ENCODE measurements around the gene TRIO. TPM values are rescaled to one million over a fixed set of nuclear protein-coding genes. Genes with fewer than 3 reads are reported as not detected.

The TRIO gene
- total RNA-seq, 1 experiment from 2014 or later, result 150 TPM

- in situ Hi-C loops (cut with HindIII; ENCODE audit: low pct_unique_long_range_greater_than_20kb, low sequenced_read_pairs), result no loop called here
- no peak for DNase-seq (ENCODE audit: low read depth, low spot score)
These were observed 4.3 kb upstream of the TRIO start for GRCh38 chr5:14138608-14139540.

GRCh38 chr5:14141764-14142163, 1.4 kb upstream of the TRIO start:
- in situ Hi-C loops (cut with HindIII; ENCODE audit: low pct_unique_long_range_greater_than_20kb, low sequenced_read_pairs), result no loop called here
- DNase-seq (ENCODE audit: low read depth, low spot score), result no peak

DNA sequence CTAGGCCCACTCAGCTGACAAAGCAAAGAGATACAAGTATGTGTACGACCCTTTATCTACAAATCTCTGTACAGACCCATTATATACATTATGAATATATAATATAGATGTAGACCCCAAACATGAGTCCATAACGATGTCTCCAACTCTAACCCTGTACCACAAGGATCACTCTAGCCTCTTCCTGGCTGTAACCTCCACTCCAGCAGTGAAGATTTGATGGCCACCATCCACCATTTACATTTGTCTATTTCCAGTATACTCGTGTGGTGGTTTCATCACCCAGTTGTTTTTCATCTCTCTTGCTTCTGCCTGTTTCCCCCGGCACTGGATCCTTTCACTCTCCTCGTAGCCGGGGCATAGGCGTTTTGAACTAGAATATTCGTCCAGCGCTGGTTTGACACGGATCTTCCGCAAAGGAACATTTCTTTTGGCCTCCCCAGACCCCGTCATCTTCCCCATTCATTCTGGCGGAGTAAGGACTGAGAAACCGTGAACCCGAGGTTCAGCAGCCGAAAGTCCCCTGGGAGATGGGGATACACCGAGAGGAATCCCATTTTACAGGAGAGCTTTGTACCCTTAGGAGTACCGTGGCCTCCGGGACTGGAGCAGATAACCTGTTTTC, 828 bp upstream of the TRIO start:
- no peak for DNase-seq (ENCODE audit: low read depth, low spot score)
- in situ Hi-C loops (cut with HindIII; ENCODE audit: low pct_unique_long_range_greater_than_20kb, low sequenced_read_pairs), result no loop called here

- no peak for DNase-seq (ENCODE audit: low read depth, low spot score)
- in situ Hi-C loops (cut with HindIII; ENCODE audit: low pct_unique_long_range_greater_than_20kb, low sequenced_read_pairs), result no loop called here
These were observed 351 bp downstream of the TRIO start for GRCh38 chr5:14143546-14143840.

DNA sequence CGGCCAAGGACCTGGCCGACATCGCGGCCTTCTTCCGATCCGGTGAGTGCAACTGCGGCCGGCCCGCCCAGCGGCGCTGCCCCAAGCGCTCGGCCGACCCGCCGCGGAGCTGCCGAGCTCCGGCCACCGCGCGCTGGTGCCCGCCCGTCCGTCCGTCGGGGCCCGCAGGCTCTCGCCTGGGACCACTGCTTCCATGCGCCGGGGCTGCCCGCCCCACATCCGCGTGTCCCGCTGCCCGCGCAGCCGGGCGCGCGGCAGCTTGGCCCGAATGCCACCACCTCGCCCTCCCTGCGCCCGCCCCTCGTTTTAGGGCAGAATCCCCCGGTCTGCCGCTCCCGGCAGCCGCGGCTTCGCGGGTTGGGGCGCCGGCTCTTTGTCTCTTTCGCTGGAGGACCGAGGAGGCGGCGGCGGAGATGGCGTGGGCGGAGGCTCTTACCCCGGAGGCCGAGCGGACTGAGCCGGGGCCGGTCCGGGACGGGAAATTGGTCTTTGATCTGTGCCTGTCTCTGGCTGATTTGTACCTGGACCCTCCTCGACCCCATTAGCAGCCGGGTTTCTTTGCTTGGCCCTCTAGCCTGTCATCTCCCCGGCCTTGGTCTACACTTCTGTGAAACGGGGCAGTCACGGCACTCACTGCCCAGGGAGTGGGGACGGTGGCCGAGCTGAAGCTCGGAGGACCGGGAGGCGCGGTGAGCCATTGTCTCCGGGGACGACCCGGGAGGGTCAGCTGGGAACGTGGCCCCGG, 871 bp downstream of the TRIO start:
- in situ Hi-C loops (cut with HindIII; ENCODE audit: low pct_unique_long_range_greater_than_20kb, low sequenced_read_pairs), result no loop called here
- DNase-seq (ENCODE audit: low read depth, low spot score), result no peak

GRCh38 chr5:14144586-14145434, 1.7 kb downstream of the TRIO start:
- in situ Hi-C loops (cut with HindIII; ENCODE audit: low pct_unique_long_range_greater_than_20kb, low sequenced_read_pairs), result no loop called here
- DNase-seq (ENCODE audit: low read depth, low spot score), result peak; percentile 65

DNA sequence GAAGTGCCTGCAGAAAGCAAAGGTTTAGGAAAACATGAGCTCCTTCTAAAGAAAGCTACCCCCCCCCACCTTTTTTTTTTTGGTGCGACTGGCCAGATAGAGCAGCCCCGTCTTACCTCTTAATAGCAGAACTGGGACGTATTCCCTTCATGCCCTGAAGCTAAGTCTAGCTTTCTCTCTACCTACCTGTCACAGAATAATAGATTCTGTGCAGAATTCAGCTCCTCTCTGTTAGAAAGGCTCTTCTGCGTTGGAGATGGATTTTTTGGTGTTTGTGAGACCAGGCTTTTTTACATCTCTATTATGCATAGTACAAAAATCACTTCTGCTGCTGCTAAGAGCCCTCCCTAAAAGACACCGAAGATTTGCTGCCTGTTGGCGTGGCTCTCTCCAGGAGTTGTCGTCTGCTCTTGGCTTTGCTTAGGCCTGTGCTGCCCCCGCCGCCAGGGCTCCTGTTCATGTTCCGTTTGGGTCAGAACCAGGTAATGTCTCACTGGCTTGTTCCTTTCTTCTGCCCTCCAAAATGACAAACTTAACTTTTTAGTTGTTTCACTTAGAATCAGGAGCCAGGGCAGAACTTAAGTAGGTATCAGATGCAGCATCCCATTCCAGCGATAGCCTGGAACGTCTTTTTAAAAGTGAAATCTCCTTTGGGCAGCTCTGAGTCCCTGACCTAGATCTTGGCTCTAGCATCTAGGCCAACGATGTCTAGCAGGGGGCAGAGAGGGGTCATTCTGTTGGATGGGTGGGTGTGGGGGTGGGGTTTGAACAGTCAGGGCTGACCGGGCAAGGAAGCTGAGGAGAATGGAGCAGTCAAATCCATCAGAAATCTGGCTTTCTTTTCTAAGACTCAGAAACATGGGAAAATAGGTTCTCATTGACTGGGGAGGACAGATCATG, 2.5 kb downstream of the TRIO start:
- DNase-seq (ENCODE audit: low read depth, low spot score), result no peak

DNA sequence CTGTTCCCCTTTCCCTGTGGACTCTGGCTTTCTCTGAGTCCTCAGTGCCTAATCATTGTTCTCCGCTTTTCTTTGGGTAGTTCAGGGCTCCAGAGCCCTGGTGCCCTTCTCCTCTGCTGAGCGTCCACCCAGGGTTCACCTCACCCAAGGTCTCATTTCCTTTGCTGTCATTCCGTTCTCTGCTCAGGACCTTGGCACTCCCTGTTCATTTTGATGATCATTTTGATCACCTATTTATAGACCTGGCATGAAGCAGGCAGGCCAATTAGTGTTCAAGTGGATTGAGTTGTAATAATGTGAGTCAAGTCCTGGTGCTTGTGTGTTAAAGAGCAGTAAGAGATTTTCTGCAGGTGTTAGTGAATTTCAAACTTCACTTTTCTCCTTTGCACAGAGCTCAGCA, 3.6 kb downstream of the TRIO start:
- in situ Hi-C loops (cut with HindIII; ENCODE audit: low pct_unique_long_range_greater_than_20kb, low sequenced_read_pairs), result no loop called here
- DNase-seq (ENCODE audit: low read depth, low spot score), result no peak

More for the DNA sequence above, 2.5 kb downstream of the TRIO start:
- in situ Hi-C loops (cut with HindIII; ENCODE audit: low pct_unique_long_range_greater_than_20kb, low sequenced_read_pairs), result no loop called here

GRCh38 chr5:14147210-14147609, 4.1 kb downstream of the TRIO start:
- in situ Hi-C loops (cut with HindIII; ENCODE audit: low pct_unique_long_range_greater_than_20kb, low sequenced_read_pairs), result no loop called here
- no peak for DNase-seq (ENCODE audit: low read depth, low spot score)

GRCh38 chr5:14148483-14148882, 5.3 kb downstream of the TRIO start:
- DNase-seq (ENCODE audit: low read depth, low spot score), result no peak
- in situ Hi-C loops (cut with HindIII; ENCODE audit: low pct_unique_long_range_greater_than_20kb, low sequenced_read_pairs), result no loop called here

DNA sequence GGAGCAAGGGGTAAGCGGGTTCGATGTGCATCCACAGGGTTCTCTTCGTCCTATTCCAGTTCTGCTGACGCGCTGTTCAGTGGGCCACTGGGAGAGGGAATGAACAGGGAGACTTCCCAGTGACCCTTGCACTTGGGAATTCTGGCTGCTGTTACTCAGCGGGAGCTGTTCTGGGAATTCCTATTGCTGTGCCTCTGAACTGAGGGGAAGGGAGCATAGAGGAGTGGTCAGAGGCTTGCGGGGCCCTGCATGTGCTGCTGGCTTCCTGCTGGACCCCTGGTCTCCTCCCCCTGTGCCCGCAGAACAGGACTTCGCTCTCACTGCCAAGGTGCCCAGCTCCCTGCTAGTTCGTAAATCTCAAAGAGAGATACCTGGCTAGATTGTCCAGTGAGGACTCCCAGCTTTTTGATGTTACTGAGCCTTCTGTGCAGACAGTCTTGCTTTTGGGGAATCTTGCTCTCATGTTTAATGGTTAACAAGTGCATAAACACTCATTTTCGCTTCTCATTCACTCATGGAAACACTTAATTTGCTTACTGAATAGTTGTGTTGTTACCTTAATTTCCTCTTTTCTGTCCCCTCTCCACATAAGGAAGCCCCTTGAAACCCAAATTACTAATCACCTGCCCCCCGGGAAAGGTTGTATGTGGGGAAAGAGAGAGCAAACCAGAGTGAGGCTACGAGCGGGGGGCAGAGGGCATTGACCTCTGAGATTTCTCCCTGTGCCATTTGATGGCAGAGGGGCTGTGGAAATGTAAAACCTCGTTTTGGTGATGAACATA, 5.9 kb downstream of the TRIO start:
- DNase-seq (ENCODE audit: low read depth, low spot score), result no peak
- in situ Hi-C loops (cut with HindIII; ENCODE audit: low pct_unique_long_range_greater_than_20kb, low sequenced_read_pairs), result no loop called here

DNA sequence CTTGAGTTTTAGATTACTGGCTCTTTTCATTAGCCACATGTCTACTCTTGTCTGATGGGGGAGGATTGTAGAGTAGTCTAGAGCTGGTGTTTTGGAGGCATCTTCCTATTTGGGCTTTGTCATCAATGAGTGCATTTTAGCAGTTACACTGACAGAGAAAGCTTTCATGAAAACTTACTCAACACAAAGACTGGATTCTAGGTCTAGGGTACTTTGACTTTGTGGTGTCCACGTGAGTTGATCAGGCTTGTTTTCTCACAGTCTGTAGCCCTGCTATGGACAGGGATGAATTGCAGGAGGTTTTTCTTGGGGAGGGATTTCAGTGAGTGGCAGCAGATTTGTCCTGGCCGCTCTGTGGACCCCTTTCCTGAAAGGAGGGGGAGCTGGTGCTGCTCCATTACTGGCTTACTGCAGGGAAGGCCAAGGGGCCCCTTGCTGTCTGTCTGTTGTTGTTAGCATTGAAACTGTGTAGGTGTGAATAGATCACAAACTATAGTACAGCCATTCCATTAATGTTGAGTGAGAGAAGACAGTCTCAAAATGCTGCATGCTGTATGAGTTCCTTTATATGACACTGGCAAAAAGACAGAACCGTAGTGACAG, 6.6 kb downstream of the TRIO start:
- DNase-seq (ENCODE audit: low read depth, low spot score), result peak; percentile 94
- in situ Hi-C loops (cut with HindIII; ENCODE audit: low pct_unique_long_range_greater_than_20kb, low sequenced_read_pairs), result no loop called here

- DNase-seq (ENCODE audit: low read depth, low spot score), result no peak
- in situ Hi-C loops (cut with HindIII; ENCODE audit: low pct_unique_long_range_greater_than_20kb, low sequenced_read_pairs), result no loop called here
These were observed 8.3 kb downstream of the TRIO start for GRCh38 chr5:14151416-14151815.

DNA sequence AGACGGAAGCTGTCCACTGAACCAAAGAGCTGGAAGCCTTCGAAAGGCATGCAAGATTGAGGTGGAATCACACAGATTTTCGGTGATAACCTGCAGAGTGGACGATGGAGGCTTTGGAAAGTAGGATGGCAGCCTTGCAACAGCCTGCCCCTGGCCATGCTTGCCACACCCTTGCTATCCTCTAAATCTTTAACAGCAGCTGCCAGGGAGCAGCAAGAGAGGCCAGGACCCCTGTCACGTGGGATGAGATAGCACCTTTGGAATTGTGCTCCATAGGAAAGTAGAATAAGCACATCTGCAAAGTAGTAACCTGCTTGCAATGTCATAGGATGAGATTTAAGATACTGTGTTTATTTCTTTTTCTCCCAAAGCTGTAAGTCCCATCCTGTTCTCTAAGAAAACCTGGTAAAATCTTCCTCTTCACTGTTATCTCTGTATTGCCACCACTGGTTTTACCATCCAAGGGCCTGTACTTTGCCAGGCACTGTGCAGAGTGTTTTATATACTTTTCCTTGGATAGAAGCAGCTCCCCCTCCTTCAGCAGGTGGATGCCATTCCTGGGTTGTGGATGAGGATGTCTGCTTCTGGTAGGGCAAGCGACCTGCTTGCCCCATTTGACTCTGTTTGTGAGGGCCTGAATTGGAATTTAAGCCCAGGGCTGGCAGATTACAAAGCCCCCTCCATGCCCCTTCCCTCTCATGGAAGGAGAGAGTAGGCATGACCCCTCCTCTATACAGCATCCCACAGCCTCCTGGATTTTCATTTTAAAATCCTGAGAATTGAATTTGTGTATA, 10.1 kb downstream of the TRIO start:
- in situ Hi-C loops (cut with HindIII; ENCODE audit: low pct_unique_long_range_greater_than_20kb, low sequenced_read_pairs), result no loop called here
- no peak for DNase-seq (ENCODE audit: low read depth, low spot score)
